ENCODE measurements around the gene ZNF808.
"Not testable (repeated sequence)": the region's sequence is repeated elsewhere in the genome, so short reads cannot be mapped to it uniquely, and the experiment has no call there.

Gene ZNF808

GRCh38 chr19:52593441-52593840 lies 66.0 kb downstream of the ZNF808 start:
- DNase-seq (ENCODE audit: low read depth in 2 of 2): not testable (repeated sequence)

- no peak for DNase-seq (ENCODE audit: low read depth in 2 of 2)
Measured at GRCh38 chr19:52599241-52599640, 71.8 kb downstream of the ZNF808 start.

- no peak for DNase-seq (ENCODE audit: low read depth in 2 of 2)
Measured at GRCh38 chr19:52600639-52601024, 73.2 kb downstream of the ZNF808 start.

DNA sequence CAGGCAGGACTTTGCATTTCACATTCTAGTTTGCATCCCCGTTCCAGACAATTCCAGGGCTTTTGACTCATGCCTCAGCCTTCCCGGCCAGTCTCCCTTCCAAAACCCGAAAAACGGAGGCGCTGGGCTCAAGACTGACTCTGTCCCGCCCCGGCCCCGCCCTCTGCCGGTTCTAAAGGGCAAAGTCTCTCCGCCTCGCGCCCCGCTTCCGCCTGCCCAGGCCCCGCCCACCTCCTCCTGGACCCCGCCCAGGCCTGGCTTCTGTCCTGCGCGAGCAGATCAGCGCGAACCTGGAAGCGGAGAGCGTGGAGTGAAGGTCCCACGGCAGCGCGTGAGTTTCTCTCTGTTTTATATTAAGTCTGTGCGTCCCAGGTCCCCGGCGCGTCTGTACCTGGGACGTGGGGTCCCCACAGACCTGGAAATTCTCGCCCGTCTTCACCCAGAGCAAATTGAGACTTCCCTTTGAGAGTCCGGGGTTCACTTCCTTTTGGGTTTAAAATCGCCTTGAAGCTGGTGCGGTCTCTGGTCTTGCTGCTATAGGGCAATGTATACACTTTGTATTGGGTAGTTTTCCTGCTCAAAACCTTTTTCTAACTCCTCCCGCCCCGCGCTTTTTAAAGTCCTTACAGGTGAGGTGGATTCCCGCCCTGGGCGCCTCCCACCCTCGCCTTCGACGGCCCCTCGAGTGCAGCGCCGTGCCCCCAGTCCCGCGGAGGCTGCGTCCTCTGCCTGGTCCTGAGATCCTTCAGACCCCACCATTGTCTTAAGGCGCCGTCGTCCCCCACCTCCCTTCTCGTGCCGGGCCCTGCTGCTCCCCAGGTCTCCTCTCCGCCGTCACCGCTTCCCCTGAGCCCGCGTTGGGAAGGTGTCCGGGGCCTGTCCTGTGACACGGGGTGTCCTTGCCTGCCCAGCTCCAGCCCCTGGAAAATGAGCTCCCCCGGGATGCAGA lies 73.8 kb downstream of the ZNF808 start:
- peak; percentile 84 to 91 for DNase-seq (ENCODE audit: low read depth in 2 of 2)

GRCh38 chr19:52601974-52602366 lies 74.5 kb downstream of the ZNF808 start:
- DNase-seq (ENCODE audit: low read depth in 2 of 2): not testable (repeated sequence)

DNA sequence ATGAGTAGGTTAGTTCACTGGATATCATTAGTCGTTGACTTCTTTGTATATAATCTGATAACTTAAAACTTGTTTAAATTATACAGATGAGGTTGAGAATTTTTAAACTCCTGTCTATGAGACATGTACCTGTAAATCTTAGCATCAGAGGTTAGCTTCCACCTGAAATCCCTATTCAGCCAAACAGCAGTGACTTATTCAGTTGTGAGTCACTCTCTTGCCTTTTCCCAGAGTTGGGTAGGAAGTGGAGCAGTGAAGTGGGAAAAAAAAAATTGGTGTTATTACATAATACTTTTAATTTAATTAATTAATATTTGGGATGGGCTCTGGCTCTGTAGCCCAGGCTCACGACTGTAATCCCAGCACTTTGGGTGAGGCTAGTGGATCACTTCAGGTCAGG lies 75.5 kb downstream of the ZNF808 start:
- no peak for DNase-seq (ENCODE audit: low read depth in 2 of 2)

DNA sequence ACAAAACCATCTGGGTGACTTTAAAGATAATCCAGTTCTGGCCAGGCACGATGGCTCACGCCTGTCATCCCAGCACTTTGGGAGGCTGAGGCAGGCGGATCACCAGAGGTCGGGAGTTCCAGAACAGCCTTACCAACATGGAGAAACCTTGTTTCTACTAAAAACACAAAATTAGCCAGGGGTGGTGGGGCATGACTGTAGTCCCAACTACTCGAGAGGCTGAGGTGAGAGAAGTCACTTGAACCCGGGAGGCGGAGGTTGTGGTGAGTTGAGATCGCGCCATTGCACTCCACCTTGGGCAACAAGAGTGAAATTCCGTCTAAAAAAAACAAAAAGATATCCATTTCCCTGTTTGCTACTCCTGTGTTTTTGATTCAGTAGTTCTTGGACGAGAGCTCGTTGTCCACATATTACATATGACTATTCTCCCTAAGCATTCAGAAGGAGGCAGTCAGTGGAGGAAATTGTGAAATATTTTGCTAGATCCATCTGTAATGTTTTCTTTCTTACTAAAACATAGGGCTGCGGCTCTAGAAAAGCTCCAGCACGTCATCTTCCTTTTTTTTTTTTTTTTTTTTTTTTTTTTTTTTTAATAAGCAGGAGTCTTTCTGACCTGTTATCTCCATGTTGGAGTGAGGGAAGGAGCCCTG lies 76.2 kb downstream of the ZNF808 start:
- no peak for DNase-seq (ENCODE audit: low read depth in 2 of 2)
